Stimulated activated CD4-positive, alpha-beta T cell treated with anti-CD3 and anti-CD28 coated beads, Interleukin-1b, Interleukin-23, amount 100 ng/mL, for 1 hour (primary cell): ENCODE measurements around the gene HSBP1L1.

Experiments used
- DNase-seq, 2 donors: peaks; one replicate each; pipeline ENCODE4 v3.0.0-alpha.2; 2020; ENCODE audit warnings: low read depth in 2 of 2

The HSBP1L1 gene

GRCh38 chr18:79961527-79962291, 2.7 kb upstream of the HSBP1L1 start:
- no peak for DNase-seq

- DNase-seq, result no peak
Measured at GRCh38 chr18:79962311-79962710, 2.1 kb upstream of the HSBP1L1 start.

- no peak for DNase-seq
Measured at GRCh38 chr18:79962835-79963657, 1.4 kb upstream of the HSBP1L1 start.

- DNase-seq, result no peak
Measured at GRCh38 chr18:79963658-79964329, 649 bp upstream of the HSBP1L1 start.

GRCh38 chr18:79965119-79965902, 868 bp downstream of the HSBP1L1 start:
- no peak for DNase-seq

- no peak for DNase-seq
Measured at GRCh38 chr18:79970419-79971133, 6.1 kb downstream of the HSBP1L1 start.

GRCh38 chr18:79971211-79971952, 6.9 kb downstream of the HSBP1L1 start:
- DNase-seq, result no peak

GRCh38 chr18:79971986-79972385, 7.5 kb downstream of the HSBP1L1 start:
- DNase-seq, result no peak

- DNase-seq, result no peak
Measured at GRCh38 chr18:79972720-79973119, 8.3 kb downstream of the HSBP1L1 start.

GRCh38 chr18:79973517-79973916, 9.1 kb downstream of the HSBP1L1 start:
- DNase-seq, result no peak

GRCh38 chr18:79974025-79974654, 9.7 kb downstream of the HSBP1L1 start:
- DNase-seq, result no peak

GRCh38 chr18:79975043-79975442, 10.6 kb downstream of the HSBP1L1 start:
- no peak for DNase-seq

GRCh38 chr18:79975985-79976680, 11.7 kb downstream of the HSBP1L1 start:
- no peak for DNase-seq

GRCh38 chr18:79979843-79980242, 15.4 kb downstream of the HSBP1L1 start:
- no peak for DNase-seq

GRCh38 chr18:79980585-79980984, 16.1 kb downstream of the HSBP1L1 start:
- DNase-seq, result no peak

GRCh38 chr18:79982736-79983135, 18.3 kb downstream of the HSBP1L1 start:
- no peak for DNase-seq

GRCh38 chr18:79983253-79983652, 18.8 kb downstream of the HSBP1L1 start:
- no peak for DNase-seq

- no peak for DNase-seq
Measured at GRCh38 chr18:79983793-79984192, 19.4 kb downstream of the HSBP1L1 start.

GRCh38 chr18:79985172-79985571, 20.7 kb downstream of the HSBP1L1 start:
- no peak for DNase-seq
